ENCODE measurements around the gene DDX49.
"Not testable (repeated sequence)": the region's sequence is repeated elsewhere in the genome, so short reads cannot be mapped to it uniquely, and the experiment has no call there.

Gene DDX49

GRCh38 chr19:18895824-18896341 is 23.6 kb upstream of the DDX49 start, which contains the start of gene CERS1:
TSS of gene CERS1 (minus strand) at chr19:18896158. CDS start at chr19:18896072, 86 bp downstream.
- no peak for DNase-seq

DNA sequence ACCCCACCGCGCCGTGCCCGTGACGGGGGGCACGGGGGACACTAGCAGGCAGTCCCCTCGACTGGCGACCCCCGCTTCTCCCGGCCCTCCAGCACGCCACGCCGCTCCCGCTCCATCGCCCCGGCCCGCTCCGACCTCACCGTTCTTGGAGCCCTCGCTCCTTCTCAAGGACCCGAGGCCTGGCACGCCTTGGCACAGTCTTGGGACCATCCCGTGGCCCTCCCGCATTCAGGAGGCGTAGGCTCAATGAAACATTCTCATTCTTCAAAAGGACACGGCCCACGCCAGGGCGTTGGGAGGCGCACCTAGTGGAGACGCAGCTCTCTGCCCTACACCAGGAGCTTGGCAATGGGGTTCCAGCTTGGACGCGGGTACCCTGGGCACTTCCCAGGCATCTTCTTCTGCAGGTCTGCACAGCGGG is 23.1 kb upstream of the DDX49 start:
- DNase-seq = peak; percentile 34

DNA sequence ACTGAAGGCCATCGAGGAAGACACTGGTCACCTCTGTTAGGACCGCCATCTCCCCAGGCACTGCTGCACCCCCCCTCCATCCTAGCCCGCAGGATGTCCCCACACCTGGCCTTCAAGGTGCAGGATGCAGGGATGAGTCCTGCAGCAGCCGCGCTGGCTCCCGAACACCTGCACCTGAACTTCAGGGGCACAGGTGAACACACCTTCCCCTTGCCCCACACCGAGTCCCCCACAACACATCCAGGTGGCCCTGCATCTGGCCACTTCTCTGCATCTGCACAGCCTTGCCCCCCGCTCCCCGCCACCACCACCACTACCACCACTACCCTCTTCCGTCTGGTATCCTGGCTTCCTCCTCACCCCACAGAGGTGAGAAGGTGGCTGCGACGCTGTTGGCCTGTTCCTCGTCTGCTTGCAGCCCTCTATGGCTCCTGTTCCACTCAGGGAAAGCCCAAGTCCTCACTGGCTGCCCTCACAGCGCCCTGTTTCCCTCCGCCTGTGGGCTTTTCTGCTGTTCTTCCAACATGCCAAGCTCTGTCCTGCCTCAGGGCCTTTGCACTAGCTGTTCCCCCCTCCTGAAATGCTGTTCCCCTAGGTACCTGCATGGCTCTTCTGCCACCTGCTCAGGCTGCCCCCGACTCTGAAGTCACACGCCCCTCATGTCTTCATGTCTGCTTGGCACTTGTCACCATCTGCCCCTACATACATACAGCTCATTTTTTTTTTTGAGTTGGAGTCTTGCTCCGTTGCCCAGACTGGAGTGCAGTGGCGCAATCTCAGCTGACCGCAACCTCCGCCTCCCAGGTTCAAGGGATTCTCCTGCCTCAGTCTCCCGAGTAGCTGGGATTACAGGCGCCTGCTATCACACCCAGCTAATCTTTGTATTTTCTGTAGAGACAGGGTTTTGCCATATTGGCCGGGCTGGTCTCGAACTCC is 22.2 kb upstream of the DDX49 start:
- DNase-seq = no peak

DNA sequence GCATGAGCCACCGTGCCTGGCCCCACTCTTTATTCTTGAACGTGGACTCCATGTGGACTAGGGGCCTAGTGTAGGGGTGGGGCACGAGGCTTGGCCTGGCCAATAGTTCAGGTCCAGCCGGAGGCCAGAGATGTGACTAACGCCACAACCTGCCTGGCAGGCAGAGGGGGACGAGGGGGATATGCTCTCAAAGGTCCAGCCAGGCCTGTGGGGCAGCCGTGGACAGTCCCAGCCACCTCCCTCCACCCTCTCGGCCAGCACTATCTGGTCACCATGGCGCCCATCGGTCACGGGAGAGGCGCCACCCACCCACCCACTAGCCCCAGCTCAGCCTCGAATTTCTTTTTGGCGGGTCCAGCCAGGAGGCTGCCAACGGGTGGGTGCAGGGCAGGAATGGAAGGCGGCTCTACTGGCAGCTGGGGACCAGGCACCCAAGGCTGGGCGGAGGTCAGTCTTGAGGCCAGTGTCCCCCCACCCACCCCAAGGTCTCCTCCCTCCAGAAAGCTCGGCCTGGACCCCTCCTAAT is 21.4 kb upstream of the DDX49 start:
- peak; percentile 19 for DNase-seq

DNA sequence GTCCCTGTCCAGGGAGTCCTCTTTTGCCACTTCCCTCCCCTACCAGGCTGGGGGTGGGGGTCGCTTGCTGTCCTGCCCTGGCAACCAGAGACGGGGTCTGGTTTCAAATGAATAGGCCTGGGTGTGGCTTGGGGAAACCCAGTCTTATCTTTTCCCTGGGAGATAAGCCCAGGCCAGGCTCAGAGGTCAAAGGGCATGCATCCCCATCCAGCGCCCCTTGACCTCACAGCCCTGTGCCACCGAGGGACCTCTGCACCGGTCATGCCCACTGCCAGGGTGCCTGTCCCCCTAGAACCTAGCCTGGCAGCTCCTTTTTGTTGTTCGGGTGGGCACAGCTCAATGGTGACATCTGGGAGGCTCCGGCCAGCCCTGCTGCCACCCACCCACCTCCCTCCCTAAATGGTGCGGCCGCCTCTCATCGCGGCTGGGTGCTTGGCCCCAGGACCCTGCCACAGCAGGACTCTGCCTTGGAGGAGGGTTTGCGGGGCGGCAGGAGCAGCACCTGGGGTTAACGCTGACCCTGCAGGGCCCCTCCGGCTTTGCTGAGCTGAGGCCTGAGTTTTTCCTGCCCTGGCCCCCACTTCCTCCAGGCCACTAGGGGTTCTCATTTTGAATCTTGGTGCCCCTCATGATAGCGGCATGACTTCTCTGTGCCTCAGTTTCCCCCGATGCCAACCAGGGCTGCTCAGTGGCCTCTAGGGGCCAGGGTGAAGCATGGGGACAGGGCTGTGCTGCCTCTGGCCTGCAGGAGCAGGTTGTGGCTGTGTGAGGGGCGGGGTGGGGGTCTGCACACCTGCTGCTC is 20.7 kb upstream of the DDX49 start:
- DNase-seq = no peak

DNA sequence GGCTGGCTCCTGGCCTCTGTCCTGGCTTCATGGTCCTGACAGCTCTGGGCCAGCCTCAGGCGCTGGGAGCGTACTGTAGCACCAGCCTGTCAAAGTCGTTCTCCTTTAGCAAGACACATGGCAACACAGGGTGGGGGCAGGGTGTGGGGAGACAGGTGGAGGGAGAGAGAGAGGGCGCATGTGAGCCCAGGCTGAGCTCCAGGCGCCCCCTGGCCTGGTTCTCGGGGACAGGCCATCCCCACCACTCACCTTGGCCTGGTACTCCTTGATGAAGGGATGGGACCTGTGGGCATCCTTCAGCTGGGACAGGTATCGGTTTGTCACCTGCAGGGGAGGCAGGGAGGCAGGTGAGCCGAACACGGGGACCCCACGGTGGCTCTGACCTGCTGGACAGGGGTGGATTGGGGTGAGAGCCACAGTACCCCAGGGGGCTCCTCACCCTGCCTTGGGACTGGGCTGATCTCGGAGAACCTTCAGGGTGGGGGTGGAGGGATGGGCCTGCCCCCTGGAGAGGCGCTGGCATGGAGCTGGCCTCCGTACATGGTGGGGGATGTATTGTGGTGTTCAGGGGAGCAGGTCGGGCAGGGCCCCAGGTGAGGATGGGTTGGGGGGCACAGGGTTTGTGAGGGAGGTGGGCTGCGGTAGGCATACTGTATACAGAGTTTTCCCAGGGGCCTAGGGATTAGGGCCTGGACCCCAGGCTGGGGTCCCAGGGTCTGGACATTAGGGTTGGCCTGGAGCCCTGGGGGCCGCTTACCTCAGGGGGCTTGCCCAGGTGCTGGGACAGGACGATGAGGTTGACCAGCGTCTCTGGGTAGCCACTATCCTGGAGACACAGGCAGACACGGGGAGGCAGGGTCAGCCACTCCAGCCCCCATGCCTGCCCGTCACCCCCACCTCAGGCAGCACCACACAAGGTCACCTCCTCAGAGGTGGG is 19.6 kb upstream of the DDX49 start:
- DNase-seq = no peak

GRCh38 chr19:18900700-18901481 is 18.6 kb upstream of the DDX49 start:
- no peak for DNase-seq

DNA sequence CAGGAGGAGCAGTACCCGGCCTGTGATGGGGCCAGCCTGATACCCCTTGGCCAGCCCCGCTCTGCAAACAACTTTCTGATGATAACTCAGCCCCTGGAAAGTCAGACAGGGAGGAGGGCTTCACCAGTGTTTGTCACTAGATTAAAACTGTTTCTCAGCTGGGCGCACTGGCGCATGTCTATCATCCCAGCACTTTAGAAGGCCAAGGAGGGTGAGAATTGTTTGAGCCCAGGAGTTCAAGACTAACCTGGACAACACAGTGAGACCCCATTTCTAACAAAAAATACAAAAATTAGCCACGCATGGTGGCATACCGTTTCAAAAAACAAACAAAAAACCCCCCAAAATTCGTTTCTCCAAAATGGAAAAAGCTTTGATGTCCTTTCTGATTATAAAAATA is 18.0 kb upstream of the DDX49 start:
- no peak for DNase-seq

DNA sequence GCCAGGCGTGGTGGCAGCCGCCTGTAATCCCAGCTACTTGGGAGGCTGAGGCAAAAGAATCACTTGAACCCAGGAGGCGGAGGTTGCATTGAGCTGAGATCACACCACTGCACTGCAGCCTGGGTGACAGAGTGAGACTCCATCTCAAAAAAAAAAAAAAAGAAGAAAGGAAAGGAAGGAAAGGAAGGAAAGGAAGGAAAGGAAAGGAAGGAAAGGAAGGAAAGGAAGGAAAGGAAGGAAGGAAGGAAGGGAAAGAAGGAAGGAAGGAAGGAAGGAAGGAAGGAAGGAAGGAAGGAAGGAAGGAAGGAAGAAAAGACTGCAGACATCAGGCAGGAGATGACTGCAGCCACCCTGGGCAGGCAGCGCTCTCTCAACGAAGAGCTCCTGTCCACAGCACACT is 17.0 kb upstream of the DDX49 start:
- not testable (repeated sequence) for DNase-seq

- no peak for DNase-seq
Observed at GRCh38 chr19:18903156-18904037, 16.1 kb upstream of the DDX49 start.

- DNase-seq = no peak
Observed at GRCh38 chr19:18904334-18905057, 15.0 kb upstream of the DDX49 start.

GRCh38 chr19:18905058-18905456 is 14.5 kb upstream of the DDX49 start:
- no peak for DNase-seq

GRCh38 chr19:18905513-18906236 is 13.8 kb upstream of the DDX49 start:
- DNase-seq = no peak

DNA sequence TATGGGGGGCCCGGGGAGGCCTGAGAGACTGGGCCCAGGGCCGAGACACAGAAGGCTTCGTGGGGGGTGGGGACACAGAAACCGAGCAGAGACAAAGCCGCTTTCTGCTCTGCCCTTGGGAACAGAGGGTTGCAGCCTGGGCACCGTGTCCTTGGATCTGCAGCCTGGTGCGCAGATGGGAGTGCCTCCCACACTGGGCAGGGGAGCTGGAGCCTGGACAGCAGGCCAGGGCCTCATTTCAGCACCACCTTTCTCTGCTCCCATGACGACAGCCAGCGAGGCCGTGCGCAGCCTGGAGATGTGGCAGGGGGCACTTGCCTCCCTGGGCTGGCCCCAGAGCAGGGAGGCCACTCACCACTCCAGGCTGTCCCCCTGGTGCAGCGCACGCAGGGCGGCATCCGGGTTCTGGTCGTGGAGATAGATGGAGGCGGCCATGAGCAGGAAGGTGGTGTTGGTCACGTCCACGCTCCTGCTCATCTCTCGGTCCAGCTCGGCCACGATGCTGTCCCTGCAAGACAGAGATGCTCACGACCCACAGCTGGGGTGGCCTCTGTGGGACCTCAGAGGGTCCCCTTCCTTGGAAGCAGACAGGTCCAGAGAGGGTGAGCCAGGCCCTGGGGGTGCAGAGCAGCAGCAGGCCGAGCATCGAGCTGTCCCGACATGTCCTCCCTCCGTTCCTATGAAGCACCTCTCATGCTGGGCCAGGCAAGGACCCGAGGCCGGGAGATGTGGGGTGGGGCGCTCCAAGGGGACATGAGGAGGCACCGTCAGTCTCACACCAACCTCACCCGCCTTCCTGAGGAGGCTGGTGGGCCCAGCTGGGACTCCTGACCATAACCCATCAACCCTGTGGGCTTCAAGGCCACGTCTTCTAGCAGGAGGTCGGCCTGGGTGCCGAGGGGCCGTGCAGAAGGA is 12.7 kb upstream of the DDX49 start:
- DNase-seq = no peak

GRCh38 chr19:18908917-18909619 is 10.4 kb upstream of the DDX49 start:
- DNase-seq = no peak

DNA sequence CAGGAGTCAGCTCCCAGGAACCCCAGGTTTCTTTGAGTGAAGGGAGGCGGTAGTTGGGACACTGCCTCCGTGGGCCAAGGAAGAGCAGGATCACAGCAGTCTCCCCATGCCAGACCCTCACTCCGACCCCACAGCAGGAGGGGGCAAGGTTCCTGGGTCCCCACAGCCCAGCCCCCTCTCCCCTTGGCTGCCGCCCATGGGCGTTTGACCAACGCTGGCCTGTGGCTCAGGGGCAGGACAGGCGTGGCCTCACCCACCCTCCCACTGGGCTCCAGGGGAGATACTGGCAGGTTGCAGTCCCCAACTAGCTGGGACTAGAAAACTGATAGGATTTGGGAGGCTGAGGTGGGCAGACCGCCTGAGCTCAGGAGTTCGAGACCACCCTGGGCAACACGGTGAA is 9.5 kb upstream of the DDX49 start:
- no peak for DNase-seq

DNA sequence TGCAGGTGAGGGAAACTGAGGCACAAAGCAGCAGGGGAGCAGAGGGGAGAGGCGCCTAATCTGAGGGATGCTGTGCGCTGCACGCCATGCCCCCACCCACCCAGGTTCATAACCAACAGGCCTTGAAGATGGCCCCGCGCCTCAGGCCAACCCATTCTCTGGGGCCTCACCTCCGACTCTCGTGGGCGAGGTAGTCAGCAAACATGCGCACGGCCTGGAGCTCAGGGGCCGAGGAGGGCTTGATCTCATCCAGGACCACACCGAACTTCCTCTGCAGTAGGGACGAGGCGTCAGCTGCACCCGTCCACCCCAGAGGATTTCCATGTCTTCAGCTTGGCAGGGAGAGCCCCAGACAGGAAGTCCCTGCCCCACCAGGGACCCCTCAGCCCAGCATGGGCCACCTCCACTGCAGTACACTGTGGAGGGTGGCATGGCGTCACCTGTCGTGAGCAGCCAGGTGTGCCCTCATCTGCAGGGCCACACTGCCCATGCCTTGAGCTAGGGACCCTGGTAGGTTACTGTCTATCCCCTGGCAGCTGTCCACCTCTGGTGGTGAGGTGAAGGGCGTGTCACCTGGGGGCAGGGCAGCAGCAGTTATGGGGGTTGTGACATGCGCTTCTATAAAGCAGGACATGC is 8.6 kb upstream of the DDX49 start:
- DNase-seq = no peak
